HG03280 (cell line): ENCODE data around the gene TFAM.

ENCODE experiments used
- ATAC-seq: cut with Tn5 transposase; IDR thresholded peaks from one replicate; pipeline ENCODE4 v1.9.1; 2021; ENCODE audit warnings: mild to moderate bottlenecking, moderate library complexity; ENCODE audit not compliant: unreplicated experiment

The TFAM gene

DNA sequence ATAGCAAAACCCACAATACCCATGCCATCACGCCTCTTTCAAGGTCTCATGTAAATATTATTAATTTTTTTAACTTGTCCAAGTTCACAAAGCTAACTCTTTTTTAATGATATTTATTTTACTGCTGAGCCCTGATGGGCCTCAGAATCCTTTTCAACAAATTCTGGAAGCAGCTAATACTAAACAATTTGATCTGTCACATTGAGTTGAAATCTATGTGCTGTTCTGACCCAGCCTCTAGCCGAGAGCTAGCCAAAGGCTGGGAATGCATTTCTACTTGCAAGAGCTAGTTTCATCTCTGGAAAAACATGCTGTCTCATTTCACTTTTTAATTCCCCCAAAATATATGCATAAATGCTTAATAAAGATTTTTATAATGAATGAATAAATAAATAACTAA lies 47.9 kb downstream of the TFAM start:
- no peak for ATAC-seq

DNA sequence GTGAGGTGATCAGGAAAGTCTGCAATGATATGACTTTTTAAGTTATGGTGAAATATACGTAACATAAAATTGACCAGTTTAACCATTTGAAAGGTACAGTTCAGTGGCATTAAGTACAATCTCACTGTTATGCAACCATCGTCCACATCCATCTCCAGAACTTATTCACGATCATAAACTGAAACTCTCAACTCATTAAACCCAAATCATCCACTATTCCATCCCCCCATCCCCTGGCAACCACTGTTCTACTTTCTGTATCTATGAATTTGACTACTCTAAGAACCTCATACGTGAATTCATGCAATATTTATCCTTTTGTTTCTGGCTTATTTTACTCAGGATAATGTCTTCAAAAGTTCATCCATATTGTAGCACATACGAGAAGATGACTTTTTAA lies 48.4 kb downstream of the TFAM start:
- no peak for ATAC-seq

DNA sequence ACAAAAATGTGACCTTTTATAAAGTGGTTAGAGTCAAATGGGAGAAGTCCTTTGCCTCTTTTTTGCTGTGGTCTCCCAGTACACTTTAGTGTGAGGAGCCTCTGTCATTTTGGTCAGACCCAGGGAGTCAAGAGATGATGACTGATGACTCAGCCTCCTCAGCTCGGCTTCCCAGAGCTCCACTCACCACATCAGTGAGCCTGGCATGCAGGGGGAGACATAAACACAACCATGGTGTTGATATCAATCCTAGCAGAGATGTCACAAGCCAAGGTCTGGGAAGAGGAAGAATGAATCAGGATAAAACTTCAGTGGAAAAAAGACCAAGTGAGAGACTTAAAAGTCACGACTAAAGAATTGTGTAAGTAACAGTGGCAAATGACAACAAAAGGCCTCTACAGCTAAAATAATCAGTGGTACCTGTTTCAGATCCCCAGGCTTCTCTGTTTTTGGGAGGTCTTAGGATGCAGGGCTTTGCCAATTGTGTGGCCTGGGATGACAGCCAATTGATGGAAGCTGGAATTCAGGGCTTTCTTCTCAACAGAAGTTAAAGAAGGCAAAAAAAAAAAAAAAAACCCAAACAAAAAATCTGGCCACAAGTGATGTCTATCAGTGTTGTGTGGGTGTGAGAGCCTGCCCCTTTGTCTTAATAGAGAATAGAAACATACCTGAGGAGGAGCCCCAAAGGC lies 50.2 kb downstream of the TFAM start:
- ATAC-seq, result no peak

DNA sequence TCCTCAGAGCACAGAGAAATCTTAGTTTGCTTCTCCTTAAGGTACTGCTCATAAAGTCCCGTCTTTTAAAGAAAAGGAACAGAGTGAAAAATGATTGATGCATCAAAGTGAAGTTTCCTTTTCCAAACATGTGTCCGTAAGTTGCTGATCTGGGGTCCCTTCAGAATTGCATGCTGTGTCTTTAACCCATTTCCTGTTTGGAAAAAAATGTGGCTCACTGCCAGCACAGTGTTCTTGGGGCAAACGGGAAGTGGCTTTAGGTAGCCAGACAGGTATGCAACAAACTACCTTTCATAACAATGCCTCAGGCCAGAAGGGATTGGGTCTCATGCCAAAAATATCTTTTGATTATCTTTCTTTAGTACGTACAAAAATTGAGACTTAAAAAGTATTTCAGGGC lies 50.9 kb downstream of the TFAM start:
- no peak for ATAC-seq

DNA sequence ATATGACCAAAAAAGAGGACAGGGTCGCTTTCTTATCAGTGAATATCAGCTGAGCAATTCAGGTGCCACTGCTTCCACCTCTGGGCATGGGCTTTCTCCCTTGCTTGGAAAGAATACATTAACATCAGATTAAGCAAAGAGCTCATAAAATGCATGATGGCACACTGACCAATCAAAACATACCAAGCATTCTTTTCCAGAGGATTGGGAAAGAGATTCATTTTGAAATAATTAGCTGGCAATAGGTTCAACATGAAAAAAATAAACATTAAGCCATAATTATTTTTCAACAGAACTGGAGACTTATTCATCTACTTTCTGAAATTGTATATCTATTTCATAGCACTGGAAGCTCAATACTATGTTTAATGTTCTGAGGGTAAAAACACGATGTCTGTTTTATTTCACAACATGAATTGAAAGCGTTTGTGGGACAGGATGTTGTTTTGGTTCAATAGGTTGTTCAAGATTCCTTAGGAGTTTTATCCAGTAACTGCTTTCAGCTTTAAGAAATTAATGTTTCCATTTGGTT lies 53.2 kb downstream of the TFAM start:
- ATAC-seq, result no peak

DNA sequence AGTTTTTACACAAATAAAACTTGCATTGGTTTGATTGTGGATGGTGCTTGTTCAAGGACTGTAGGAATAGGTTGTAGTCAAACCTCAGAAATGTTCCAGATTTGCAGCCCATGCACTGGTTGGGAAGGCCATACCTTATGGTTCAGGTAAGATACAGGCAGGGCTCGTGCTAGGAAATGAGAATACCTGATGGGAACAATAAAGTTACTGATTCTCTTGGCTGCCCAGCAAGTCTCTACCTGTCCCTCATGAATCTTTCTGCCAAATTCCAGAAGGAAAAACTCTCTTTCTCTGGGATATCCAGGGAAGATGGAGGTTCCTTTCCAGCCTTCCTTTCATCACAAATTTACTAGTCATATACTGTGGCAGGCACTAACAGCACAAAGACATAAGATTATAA lies 53.8 kb downstream of the TFAM start:
- ATAC-seq, result no peak

DNA sequence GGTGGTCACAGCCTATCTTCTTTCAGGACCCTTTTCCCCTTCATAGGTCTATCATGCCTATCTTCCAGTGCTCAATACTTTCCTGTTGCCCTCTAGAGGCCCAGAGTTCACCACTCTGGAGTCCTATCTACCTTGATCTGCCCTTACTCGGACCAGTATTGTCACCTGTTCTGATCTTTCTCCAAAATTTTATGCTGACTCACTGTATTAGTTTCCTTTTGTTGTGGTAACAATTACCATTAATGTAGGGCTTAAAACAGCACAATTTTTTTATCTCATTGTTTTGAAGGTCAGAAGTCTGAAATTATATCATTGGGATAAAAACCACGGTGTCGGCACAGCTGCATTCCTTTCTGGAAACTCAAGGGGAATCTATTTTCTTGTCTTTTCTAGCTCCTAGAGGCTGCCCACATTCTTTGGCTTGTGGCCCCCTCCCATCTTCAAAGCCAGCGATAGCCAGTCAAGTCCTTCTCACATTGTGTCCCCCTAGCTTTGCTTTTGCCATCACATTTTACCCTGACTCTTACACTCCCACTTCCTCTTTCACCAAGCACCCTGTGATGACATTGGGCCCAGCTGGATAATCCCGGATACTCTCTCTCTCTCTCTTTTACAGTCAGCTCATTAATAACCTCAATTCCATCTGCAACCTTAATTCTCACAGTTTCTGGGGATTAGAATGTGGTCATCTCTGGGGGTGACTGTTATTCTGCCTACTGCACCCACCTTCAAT lies 54.6 kb downstream of the TFAM start:
- no peak for ATAC-seq

DNA sequence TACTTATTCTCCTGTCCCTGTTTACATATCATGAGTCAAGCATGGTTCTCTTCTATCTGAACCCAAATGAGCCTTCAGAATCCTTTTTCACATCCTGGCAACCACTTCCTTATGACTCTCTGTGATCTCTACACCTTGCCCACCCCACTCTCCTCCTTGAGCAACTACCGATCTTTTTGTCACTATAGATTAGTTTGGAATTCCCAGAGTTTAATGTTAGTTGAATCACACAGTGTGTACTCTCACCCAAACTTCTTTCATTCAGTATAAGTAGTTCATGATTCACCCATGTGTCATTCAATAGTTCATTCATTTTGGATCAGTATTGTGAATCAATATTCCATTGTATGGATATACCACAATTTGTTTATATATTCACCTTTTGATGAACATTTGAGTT lies 55.3 kb downstream of the TFAM start:
- no peak for ATAC-seq

DNA sequence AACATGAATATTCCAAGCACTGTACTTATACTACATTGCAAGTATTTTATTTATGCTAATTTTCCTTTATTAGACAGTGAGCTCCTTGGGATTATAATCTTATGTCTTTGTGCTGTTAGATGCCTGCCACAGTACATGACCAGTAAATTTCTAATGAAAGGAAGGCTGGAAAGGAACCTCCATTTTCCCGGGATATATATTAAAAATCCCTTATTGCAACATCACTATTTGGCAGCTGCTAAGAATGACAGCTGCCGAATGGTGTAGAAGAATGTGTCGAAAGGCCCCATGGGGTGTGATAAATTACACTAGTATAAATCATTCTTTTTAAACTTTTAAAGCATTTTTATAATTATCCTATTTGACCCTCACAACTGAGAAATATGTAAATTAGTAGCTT lies 59.1 kb downstream of the TFAM start:
- no peak for ATAC-seq

DNA sequence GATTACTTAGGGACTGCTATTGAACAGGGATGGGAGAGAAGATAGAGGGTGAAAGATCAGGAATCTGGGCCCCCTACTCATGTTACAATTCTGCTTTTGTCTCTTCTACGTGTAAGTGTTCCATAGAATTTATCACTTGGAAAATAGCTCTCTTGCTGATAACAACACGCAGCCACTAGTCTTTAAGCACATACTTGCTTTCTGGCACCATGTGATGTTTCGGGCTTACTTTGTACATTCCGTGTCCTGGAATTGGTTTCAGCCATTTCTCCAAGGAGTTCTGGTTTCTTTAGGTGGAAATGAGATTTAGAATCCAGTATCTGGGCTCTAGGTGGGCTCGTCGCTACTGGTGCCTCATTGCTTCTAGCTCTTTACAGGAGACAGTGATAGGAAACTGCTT lies 59.7 kb downstream of the TFAM start:
- no peak for ATAC-seq

DNA sequence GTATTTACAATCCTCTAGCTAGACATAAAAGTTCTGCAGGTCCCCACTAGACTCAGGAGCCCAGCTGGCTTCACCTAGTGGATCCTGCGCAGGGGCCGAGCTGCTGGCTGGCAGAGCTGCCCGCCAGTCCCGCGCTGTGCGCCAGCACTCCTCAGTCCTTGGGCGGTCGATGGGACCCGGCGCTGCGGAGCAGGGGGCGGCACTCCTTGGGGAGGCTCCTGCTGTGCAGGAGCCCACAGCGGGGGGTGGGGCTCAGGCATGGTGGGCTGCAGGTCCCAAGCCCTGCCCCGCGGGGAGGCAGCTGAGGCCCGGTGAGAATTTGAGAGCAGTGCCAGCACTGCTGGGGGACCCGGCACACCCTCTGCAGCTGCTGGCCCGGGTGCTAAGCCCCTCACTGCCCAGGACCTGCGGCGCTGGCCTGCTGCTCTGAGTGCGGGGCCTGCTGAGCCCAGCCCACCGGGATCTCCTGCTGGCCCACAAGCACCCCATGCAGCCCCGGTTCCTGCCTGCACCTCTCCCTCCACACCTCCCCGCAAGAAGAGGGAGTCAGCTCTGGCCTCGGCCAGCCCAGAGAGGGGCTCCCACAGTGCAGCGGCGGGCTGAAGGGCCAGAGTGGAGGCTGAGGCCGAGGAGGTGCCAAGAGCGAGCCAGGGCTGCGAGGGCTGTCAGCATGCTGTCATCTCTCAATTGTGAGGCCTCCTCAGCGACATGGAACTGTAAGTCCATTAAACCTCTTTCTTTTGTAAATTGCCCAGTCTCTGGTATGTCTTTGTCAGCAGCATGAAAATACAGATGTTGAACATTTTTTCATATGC lies 63.1 kb downstream of the TFAM start:
- ATAC-seq, result no peak
